NCI-H1436 treated with DMSO at 0.1 percent for 48 hours (cell line): ENCODE data around the gene GANC.
"Not testable (repeated sequence)": the region's sequence is repeated elsewhere in the genome, so short reads cannot be mapped to it uniquely, and the experiment has no call there.

Source experiments
- DNase-seq: peaks from one replicate; lab custom pipeline; 2025; lab: John Stamatoyannopoulos, UW

Gene GANC, protein sequence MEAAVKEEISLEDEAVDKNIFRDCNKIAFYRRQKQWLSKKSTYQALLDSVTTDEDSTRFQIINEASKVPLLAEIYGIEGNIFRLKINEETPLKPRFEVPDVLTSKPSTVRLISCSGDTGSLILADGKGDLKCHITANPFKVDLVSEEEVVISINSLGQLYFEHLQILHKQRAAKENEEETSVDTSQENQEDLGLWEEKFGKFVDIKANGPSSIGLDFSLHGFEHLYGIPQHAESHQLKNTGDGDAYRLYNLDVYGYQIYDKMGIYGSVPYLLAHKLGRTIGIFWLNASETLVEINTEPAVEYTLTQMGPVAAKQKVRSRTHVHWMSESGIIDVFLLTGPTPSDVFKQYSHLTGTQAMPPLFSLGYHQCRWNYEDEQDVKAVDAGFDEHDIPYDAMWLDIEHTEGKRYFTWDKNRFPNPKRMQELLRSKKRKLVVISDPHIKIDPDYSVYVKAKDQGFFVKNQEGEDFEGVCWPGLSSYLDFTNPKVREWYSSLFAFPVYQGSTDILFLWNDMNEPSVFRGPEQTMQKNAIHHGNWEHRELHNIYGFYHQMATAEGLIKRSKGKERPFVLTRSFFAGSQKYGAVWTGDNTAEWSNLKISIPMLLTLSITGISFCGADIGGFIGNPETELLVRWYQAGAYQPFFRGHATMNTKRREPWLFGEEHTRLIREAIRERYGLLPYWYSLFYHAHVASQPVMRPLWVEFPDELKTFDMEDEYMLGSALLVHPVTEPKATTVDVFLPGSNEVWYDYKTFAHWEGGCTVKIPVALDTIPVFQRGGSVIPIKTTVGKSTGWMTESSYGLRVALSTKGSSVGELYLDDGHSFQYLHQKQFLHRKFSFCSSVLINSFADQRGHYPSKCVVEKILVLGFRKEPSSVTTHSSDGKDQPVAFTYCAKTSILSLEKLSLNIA (N-terminal part only)

DNA sequence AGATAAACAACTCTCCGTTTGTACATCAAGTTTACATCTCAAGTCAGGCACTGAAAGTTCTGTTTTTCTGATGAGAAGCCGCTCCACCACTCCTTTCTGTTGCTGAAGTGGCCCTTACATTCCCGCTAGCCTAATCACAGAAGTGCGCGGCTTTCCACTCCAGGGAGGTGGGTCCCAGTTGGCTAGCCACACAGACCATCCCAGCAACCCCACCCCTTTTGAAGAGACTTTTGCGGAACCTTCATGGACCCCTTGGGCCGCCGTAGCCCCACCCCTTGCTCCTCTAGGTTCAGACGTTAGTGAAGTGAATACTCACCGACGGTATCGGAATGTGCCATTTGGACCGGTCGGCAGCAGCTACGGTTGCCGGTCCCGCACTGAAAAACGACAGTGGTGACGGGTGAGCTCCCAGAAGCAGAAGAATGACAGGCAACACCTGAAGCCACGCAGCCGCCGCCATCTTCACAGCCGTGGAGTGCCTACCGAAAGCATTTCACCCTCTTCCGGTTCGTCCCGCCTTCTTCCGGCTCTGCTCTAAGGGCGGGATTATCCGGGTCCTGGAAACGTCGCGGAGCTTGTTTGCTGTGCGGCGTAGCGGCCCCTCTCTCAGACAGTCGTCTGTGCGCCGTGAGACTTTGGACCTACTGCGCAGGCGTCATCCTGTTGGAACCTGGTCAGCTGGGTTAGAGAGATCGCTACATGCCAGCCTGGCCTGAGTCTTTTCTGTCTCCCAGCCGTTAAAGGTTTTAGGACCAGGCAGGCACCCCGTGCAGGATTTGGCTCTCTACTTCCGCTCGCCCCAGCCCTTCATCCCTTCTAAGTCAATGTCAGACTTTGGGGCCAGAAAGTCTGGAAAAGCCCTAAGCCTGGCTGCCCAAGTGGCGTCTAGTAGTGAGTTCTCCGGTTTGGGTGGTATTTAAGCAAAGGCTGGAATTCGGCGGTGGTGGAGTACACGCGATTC is at the start of gene GANC, which contains the start of gene TMEM87A:
GANC (plus strand) TSS at position 263 of the 961 bp plus-strand sequence. CDS start 1,281 bp downstream, outside the sequence.
TMEM87A (minus strand) TSS at position 495 of the 961 bp plus-strand sequence; CDS start at position 460, 35 bp downstream.
- DNase-seq: peak; percentile 94

DNA sequence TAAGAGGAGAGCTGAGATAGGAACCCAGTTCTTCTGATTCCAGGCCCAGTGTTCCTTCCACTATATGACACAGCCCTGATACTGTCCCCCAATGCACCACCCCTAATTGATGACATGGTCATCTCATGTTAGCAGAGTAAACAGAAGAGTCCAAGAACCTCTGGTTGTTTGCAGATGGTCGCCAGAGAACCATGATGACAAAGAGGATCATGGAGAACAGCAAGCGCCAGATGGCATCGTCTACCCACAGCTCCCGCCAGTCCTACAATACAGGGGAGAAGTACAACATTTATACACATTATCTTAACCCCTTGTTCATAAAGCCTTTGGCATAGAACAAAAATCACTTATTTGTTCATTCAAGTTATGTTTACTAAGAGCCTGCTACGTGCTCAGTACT is 46.4 kb upstream of the GANC start:
- DNase-seq: no peak

DNA sequence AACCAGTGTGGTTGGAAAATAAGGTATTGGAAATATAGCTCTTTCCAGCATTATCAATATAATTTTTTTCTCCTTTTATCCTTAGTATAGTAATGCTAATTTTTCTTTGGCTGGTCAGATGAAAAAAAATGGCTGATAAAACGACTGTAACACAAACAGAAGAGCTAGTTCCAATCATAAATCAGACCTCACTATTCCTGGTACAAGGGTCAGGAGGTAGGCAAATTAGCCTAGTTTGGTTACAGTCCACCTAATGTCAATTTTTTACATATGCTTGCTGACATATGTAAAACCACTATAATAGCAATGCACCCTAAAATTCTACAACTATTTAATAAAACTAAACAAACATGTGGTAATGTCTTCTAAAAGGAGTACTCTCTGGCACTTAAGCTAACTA is 45.0 kb upstream of the GANC start:
- no peak for DNase-seq

DNA sequence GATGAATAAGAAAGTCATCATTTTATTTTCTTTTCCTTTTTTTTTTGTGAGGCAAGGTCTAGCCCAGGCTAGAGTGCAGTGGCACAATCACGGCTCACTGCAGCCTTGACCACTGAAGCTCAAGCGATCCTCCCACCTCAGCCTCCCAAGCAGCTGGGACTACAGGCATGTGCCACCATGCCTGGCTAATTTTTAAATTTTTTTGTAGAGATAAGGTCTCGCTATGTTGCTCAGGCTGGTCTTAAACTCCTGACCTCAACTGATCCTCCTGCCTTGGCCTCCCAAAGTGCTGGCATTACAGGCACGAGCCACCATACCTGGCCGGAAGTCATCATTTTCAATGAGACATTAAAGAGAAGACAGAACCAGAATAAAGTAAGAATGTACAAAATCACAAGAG is 44.0 kb upstream of the GANC start:
- not testable (repeated sequence) for DNase-seq

DNA sequence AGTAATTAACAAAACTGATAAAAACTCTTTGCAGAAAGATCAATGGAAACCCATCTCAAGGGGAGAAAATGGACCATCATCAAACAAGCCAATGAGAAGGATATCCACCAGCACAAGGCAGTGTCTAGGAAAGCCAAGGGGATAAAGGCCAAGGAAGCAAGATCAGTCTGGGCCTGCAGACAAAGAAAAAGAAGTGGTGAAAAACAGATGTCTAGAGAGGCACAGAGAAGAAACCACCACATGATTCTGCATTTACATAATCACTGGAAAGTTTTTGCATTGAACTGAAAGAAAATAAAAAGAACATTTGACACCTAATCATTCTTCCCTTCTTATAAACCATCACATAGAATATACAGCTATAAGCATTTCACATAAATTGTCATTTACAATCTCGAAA is 41.9 kb upstream of the GANC start:
- DNase-seq: no peak

DNA sequence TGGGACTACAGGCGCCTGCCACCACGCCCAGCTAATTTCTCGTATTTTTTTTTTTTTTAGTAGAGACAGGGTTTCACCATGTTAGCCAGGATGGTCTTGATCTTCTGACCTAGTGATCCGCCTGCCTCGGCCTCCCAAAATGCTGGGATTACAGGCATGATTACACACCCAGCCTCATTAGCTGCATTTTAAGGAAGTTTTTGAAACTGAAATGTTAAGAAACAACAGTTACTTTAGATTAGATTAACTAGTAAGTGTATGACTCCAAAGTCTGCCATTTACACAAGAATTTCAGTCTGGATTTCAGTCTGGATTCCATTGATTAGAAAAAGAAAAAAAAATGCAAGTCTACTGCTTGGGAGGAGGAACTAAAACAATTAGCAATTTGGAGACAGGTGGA is 40.4 kb upstream of the GANC start:
- no peak for DNase-seq

DNA sequence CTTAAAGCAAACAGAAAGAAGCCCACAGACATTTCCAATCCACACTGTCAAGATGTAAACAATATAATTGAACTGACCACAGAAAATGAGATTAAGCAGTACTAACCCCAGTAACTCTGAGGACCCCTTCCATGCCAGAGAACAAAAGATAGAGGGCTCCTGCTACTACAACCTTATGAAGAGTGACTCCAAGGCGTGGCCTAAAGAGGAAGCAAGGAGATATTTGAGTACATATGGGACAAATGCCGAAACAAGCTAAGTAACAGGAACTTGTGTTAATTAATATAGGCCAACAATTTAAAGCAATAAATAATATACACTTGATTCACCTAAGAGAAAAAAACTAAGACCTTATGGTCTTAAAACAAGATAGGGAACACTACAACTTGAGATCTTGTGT is 39.9 kb upstream of the GANC start:
- no peak for DNase-seq

DNA sequence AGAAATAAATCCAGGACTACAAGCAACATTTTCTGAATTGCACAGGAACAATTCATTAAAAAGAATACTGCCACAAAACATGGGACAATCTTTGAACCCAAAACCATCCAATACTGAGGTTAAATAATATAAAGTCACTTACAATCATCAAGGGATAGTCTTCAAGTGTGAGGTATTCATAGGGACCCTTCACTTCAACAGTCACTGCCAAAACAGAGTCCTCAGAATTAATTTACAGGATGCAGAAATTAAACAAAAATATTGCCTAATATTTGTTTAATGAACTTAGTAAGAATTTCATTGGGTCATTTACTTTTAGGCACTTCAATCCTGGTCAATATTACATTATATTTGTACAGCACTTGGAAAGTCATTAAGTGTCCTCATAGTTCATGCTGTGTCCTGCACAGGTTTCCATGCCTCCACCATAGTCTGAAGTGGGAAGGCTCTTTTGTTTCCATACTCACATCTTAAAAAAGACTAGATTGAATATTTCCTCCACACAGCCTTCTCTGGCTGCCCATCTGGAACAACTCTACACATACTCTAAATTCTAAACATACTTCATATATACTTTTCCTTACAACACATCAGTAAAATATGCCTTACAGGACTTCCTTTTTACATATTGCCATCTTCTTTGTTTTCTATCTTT is 33.3 kb upstream of the GANC start:
- DNase-seq: no peak

DNA sequence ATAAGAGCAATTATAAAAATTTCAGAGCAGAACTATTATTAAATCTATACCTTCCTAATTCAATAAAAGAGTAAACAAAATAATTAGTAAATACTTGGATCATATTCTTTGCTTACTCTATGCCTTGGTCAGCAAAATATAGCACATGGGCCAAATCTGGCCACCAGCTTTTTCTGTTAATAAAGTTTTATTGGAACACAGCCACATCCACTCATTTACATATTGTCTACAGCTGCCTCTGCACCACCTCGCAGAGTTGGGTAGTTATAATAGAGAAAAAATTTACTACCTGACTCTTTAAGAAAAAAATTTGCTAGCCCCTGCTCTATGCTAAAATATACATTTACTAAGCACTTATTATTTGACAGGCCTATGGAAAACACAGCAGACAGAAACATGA is 32.2 kb upstream of the GANC start:
- DNase-seq: no peak

DNA sequence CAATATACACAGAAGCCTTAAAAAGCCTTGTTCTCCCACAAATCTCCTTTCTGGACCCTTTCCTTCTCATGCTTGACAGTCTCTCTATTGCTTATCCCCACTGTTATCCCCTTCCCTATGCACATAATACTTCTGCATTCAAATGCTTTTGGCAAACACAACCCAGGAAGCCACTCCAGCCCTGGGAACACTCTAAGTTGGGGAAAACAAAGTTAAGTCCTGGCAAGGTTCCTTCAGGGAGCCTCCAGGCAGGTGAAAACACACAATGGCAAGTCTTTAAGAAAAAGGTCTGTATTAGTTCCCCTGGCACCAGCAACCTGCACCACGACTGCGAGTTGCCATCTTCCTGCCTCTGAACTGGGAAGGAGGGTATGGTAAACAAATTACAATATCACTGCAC is 19.7 kb upstream of the GANC start:
- no peak for DNase-seq

DNA sequence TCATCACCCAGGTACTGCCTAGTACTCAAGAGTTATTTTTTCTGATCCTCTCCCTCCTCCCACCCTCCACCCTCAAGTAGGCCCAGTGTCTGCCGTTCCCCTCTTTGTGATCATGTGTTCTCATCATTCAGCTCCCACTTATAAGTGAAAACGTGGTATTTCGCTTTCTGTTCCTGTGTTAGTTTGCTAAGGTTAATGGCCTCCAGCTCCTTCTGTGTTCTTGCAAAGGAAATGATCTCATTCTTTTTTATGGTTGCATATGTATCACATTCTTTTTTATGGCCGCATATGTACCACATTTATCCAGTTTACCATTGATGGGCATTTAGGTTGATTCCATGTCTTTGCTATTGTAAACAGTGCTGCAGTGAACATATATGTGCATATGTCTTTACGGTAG is 8.2 kb upstream of the GANC start:
- DNase-seq: no peak

DNA sequence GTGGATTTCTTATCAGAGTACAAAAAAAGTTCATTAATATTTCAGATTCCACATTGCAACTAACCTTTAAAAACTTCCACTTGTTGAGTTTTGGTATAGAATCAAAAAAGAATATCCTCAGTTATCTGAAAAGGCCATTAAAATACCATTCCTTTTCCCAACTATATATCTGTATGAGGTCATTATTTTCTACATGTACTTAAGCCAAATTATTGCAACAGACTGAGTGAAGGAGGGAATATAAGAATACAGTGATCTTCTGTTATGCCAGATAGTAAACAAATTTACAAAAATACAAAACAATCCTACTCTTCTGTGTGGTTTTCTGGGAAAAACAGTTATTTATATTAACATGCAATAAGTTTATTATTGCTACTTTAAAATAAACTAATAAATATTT is 5.7 kb upstream of the GANC start:
- DNase-seq: no peak

DNA sequence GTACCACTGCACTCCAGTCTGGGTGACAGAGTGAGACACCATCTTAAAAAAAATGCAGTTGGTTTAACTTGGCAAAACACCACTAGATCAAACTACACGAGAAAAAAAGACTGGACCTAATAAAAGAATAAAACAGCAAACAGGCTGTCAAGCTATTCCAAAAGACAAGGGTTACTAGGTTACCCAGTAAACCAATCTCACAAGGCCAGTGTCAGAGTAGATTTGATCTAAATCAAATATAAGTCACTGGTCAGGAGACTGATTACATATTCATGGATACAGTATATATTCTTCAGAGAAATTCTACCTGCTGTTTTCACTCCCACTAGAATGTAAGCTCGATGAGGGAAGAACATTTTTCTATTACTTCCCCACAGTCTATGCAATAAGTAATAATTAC is 2.5 kb upstream of the GANC start:
- DNase-seq: no peak

DNA sequence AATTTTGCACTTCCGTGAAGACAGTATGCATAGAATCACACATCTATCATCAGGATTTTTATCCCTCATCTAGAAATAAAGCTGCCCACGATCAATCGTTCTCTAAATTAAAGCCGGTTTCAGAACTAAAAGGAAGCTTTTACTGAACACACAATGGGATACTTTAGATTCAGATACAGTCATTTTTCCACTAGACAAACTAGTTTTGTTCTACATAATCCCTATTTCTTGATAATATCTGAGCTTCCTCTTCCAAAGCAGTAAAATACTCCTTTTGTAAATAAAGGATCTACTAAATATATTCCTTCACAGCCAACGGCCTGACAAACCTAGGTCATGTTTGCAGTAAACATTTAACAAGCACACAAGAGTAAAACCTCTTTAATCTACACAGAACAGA is 2.0 kb upstream of the GANC start:
- no peak for DNase-seq

DNA sequence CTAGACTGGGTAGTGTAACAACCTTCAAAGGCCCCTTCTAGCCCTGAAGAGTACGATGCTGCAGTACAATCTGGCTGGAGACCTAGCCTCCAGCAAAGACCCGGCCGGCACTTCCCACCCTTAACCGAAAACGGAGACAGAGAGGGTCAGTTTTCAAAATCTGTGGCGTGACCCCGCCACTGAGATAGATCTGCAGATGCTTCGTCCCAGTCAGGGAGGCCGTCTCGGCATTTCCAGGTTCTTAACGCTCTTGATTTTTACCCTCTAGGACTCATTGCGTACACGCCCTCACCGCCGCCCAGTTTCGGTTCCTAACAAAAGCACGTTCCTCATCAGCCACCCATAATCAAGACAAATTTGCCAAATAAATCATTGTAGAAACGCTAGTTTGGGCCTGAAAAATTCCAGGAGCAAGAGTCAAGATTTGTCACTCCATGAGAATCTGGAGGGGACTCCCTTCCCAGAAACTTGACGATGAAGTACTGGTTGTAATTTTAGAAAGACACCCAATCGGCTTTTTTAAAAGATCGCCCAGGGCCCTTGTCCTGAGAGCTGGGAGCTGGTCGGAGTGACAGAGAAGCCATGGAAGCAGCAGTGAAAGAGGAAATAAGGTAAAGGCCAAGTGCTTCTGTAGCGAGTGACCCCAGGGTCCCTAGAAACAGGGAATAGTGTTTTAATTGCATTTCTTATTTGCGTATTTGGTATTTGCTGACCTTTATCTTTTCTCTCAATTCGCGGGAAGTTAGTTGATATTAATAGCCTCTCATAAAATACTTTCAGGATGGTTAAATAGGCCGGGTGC is 1.1 kb downstream of the GANC start:
- DNase-seq: no peak

DNA sequence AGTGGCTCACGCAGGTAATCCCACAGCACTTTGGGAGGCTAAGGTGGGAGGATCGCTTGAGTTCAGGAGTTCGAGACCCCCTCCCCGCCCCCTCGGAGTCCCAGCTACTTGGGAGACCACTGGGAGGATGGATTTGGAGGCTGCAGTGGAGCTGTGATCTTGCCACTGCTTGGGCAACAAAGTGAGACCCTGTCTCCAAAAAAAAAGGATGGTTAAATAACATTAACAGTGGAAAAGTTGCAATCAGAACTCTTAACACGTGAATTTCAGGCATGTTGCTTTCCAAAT is 1.6 kb downstream of the GANC start:
- no peak for DNase-seq

DNA sequence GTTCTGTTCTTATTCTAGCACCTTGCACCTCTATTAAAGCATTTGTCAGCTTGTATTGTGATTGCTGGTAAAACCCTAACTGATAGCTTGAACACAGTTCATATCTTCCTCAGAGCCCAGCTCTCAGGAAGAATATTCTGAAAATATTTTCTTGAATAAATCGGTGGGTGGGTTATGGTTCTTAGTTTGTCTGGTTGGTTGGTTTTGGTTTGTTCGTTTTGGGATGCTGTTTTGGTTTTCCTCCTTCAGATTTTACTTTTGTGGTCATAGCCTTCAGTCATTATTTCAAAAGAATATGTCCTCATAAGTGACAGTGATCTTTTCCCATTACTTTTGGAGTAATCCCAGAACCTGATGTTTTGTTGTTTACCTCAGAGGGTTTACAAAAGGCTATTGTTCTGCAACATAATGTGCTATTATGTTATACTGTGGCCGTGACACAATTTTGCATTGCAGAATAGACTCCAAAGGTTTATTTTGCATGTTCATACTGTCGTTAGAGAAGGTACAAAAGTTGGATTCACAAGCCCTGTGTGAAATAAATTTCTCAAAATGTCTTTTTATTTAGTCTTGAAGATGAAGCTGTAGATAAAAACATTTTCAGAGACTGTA is 2.9 kb downstream of the GANC start:
- no peak for DNase-seq

DNA sequence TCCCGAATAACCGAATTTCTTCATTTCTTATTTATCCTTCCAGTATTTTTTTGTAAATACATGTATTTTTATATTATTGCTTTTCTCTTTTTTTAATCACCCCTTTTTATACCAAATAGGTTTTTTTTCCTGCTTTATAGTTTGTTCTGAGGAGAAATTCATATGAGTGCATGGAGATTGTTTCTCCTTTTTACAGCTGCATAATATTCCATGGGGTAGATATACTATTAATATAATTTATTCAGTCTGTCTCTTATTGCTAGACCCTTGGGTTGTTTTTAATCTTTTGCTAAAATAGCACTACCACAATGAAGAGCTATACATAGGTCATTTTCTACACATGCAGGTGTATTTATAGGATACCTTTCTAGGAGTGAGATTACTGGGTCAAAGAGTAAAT is 3.8 kb downstream of the GANC start:
- no peak for DNase-seq

DNA sequence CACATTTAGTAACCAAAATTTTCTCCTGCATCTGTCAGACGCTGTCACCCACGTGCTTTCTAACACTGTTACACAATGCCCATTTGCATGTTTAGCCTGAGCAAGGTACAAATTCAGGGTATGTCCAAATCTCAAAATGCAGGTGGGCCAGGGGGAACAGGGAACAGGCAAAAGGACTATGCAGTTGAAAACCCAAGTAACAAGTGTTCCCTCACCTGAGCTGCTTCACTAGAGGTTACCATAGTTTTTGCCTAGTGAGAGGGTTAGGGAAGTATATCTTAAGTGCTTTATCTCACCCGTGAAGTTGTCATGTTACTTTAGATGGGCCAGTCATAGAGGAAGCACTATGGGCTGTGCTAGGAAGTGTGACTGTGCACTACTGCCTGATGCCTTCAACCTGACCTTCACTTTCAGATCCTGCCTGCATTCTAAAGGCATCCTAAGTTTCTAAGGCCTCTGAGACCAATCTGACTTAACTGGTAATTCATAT is 6.3 kb downstream of the GANC start:
- no peak for DNase-seq

DNA sequence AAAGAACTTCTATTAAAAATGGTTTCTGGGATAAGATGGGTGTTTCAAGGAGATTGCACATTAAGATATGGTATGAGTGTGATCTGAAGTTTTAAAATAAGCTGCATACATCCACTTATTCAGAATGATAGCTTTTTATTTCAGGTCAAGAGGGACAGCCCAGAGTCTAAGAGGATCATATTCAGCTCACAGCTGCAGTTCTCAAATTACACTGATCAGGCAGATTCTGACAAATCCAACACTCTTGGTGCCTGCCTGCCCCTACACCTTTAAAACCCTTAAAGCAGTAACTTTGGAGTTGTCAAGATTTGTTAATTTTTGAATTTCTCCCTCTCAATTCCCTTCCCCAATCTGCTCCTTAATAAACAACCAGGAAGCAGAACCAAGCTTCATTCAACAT is 9.3 kb downstream of the GANC start:
- no peak for DNase-seq
